Measurements from ENCODE around the gene GZF1.

DNA sequence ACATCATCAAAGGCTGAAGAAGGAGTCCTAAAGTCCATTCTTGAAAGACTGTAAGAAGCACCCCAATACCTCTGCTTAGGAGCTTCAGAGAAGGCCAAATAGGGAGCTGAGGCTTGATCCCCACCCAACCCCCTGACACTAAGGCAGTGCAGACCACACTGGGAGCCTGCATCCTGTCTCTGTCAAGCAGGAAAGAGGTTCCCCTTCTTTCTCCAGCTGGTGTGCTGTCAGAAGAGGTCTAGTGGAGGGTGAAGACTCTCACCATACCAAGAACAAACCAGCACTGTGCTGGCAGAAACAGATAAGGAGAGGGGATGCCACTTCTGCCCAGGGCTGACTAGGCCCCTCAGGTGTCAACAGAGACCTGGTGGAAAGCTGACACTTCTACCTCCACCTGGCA, 19.9 kb downstream of the GZF1 start:
- TF ChIP-seq CTCF (IDR thresholded peaks at IDR 0.05; ENCODE audit: low read depth, low read length) (no peak), EZH2phosphoT487 (IDR thresholded peaks at IDR 0.05; ENCODE audit: low read depth) (no peak)
